IMR-90 (cell line): ENCODE results near the gene SH3GL2. TPM values are rescaled to one million over a fixed set of nuclear protein-coding genes. Genes with fewer than 3 reads are reported as not detected.
A peak's percentile ranks its signal among the peaks of the same experiment; 100 is the strongest.

Experiments
- ATAC-seq: fragments of 200-7000 bp; cut with Tn5 transposase; 2 replicates; pipeline ENCODE4 v1.9.1; 2020; ENCODE audit warnings: low read depth, mild to moderate bottlenecking, moderate library complexity
- BruUV-seq: library from RNA; stranded (reverse); fragments of 400-500 nt; replicated peaks from 2 replicates; lab custom pipeline; 2021; lab: Mats Ljungman, UMichigan
- CTCF ChIA-PET: fragments of 300-600 bp; formaldehyde crosslinking; extraction: SDS; loops from one replicate; lab custom pipeline; 2021; ENCODE audit warnings: antibody characterized with exemption; lab: Yijun Ruan, JAX
- POLR2A ChIA-PET: fragments of 300-600 bp; sonication (Branson Sonifier 250); formaldehyde crosslinking; loops from one replicate; lab custom pipeline; 2022; ENCODE audit warnings: antibody characterized with exemption; ENCODE audit not compliant: unreplicated experiment; lab: Charles Lee
- DNase-seq: peaks from one replicate; pipeline ENCODE4 v3.0.0; 2013
- H2AFZ ChIP-seq: replicated peaks from 2 replicates; pipeline ENCODE3; 2013; ENCODE audit warnings: low read length, mild to moderate bottlenecking; ENCODE audit not compliant: poor library complexity
- H2AK5ac ChIP-seq: 2 replicates; pipeline ENCODE4 v1.6.1; 2013; ENCODE audit warnings: low read depth, low read length, inconsistent platforms
- H2AK9ac ChIP-seq: replicated peaks from 2 replicates; pipeline ENCODE3; 2013; ENCODE audit warnings: mild to moderate bottlenecking, low read depth, low read length, moderate library complexity; ENCODE audit not compliant: poor library complexity
- H2BK120ac ChIP-seq: 2 replicates; pipeline ENCODE4 v1.6.1; 2013; ENCODE audit warnings: low read depth, low read length, inconsistent platforms
- H2BK15ac ChIP-seq: 3 replicates; pipeline ENCODE4 v1.6.1; 2013; ENCODE audit warnings: low read depth, low read length, inconsistent platforms
- H2BK20ac ChIP-seq: 2 replicates; pipeline ENCODE4 v1.6.1; 2013; ENCODE audit warnings: low read depth, mild to moderate bottlenecking, inconsistent platforms, low read length, moderate library complexity
- H2BK5ac ChIP-seq: 2 replicates; pipeline ENCODE4 v1.6.1; 2013; ENCODE audit warnings: mild to moderate bottlenecking, low read depth, low read length, inconsistent platforms; ENCODE audit not compliant: poor library complexity, severe bottlenecking
- H3K14ac ChIP-seq: replicated peaks from 2 replicates; pipeline ENCODE4 v1.6.1; 2013; ENCODE audit warnings: low read depth, low read length, inconsistent platforms
- H3K18ac ChIP-seq: 2 replicates; pipeline ENCODE4 v1.6.1; 2013; ENCODE audit warnings: low read depth, low read length, control low read depth
- H3K23ac ChIP-seq: 2 replicates; pipeline ENCODE4 v1.6.1; 2013; ENCODE audit warnings: low read depth, low read length, inconsistent platforms
- H3K27ac ChIP-seq: 2 replicates; pipeline ENCODE4 v1.5.1; 2013; ENCODE audit warnings: mild to moderate bottlenecking, control low read depth, low read length; ENCODE audit not compliant: insufficient read depth
- H3K27me3 ChIP-seq: 2 replicates; pipeline ENCODE4 v1.6.1; 2013; ENCODE audit warnings: low read length; ENCODE audit not compliant: control insufficient read depth, insufficient read depth
- H3K36me3 ChIP-seq: 2 replicates; pipeline ENCODE4 v1.6.1; 2013; ENCODE audit warnings: low read length, mixed read lengths; ENCODE audit not compliant: control insufficient read depth, insufficient read depth
- H3K4ac ChIP-seq: 2 replicates; pipeline ENCODE4 v1.6.1; 2013; ENCODE audit warnings: low read depth, low read length, inconsistent platforms
- H3K4me1 ChIP-seq: 2 replicates; pipeline ENCODE4 v1.6.1; 2013; ENCODE audit warnings: low read length, mixed read lengths; ENCODE audit not compliant: control insufficient read depth, insufficient read depth
- H3K4me2 ChIP-seq: 2 replicates; pipeline ENCODE4 v1.6.1; 2013; ENCODE audit warnings: low read depth, mild to moderate bottlenecking, control low read depth, low read length, moderate library complexity
- H3K4me3 ChIP-seq: 2 replicates; pipeline ENCODE4 v1.5.1; 2013; ENCODE audit warnings: low read depth, mild to moderate bottlenecking, control low read depth, low read length, moderate library complexity; ENCODE audit not compliant: insufficient read depth
- H3K56ac ChIP-seq: 2 replicates; pipeline ENCODE4 v1.6.1; 2013; ENCODE audit warnings: low read length, inconsistent platforms; ENCODE audit not compliant: insufficient read depth; ENCODE audit errors: extremely low read depth
- H3K79me1 ChIP-seq, 2 experiments: 2 replicates each; pipeline ENCODE4 v1.6.1; 2013; ENCODE audit warnings: low read length in 2 of 2, inconsistent platforms in 1 of 2, low read depth in 1 of 2
- H3K9ac ChIP-seq: 2 replicates; pipeline ENCODE4 v1.6.1; 2013; ENCODE audit warnings: low read depth, low read length, control low read depth
- H3K9me1 ChIP-seq: 2 replicates; pipeline ENCODE4 v1.6.1; 2013; ENCODE audit warnings: low read length, inconsistent platforms; ENCODE audit not compliant: insufficient read depth
- H3K9me3 ChIP-seq: 2 replicates; pipeline ENCODE4 v1.6.1; 2013; ENCODE audit warnings: low read length; ENCODE audit not compliant: control insufficient read depth, insufficient read depth
- H4K20me1 ChIP-seq: 2 replicates; pipeline ENCODE4 v1.6.1; 2013; ENCODE audit warnings: low read length, inconsistent platforms; ENCODE audit not compliant: insufficient read depth
- H4K5ac ChIP-seq: 2 replicates; pipeline ENCODE4 v1.6.1; 2013; ENCODE audit warnings: mild to moderate bottlenecking, low read depth, low read length, control low read depth
- H4K8ac ChIP-seq, 2 experiments: 2 replicates each; pipeline ENCODE4 v1.6.1; 2013; ENCODE audit warnings: low read depth in 2 of 2, low read length in 2 of 2, control low read depth in 1 of 2, inconsistent platforms in 1 of 2
- H4K91ac ChIP-seq: 2 replicates; pipeline ENCODE4 v1.6.1; 2013; ENCODE audit warnings: low read depth, low read length, inconsistent platforms; ENCODE audit not compliant: insufficient read depth
- CEBPB ChIP-seq: IDR thresholded peaks from 2 replicates; pipeline ENCODE4 v1.6.1; 2012; ENCODE audit warnings: low read depth, low read length, improper control_type of control experiment
- WGBS, 2 experiments: methylation state at CpG; one replicate each; pipeline versions ENCODE4 v1.1.5 to v1.1.7; 2013; ENCODE audit warnings: missing lambda C conversion rate in 2 of 2; ENCODE audit not compliant: insufficient read length in 1 of 2; ENCODE audit errors: extremely low coverage in 2 of 2; 5-methylcytosine and 5-hydroxymethylcytosine counted together
- dilution Hi-C: fragments of 300-500 bp; cut with HindIII; formaldehyde crosslinking; loops from one replicate; pipeline ENCODE4 v1.14.3; 2018; ENCODE audit warnings: low sequenced_read_pairs; ENCODE audit not compliant: unreplicated experiment
- in situ Hi-C: fragments of 300-500 bp; cut with MboI; formaldehyde crosslinking; loops from 3 replicates; pipeline ENCODE4 v1.14.3; 2019; ENCODE audit warnings: low sequenced_read_pairs, inconsistent platforms, mixed read lengths
- intact Hi-C: fragments of 100-400 bp; cut with micrococcal nuclease; formaldehyde crosslinking; loops from 2 replicates; pipeline ENCODE4 v1.10.0; 2022
- polyA plus RNA-seq, 3 experiments: library from polyadenylated mRNA; depleted of rRNA; stranded (reverse); fragments of >200 nt; gene quantifications; 2 replicates each; pipeline ENCODE4 v1.2.3, GENCODE V29; 2012; ENCODE audit warnings: low replicate concordance in 1 of 3
- total RNA-seq: library from RNA; depleted of rRNA; stranded (reverse); fragments of >200 nt; gene quantifications from 2 replicates; pipeline ENCODE4 v1.2.3, GENCODE V29; 2012
- TF ChIP-seq, protein P1 (sequence below): fragments of 150-350 bp; IDR thresholded peaks from 2 replicates; pipeline ENCODE4 v1.6.1; 2017; ENCODE audit warnings: mild to moderate bottlenecking, antibody characterized with exemption, low read length, low read depth

SH3GL2 gene
- total and polyA plus RNA-seq, 2 of the 4 experiments (the other 2 are of a cell fraction): under 0.01 to 0.05 TPM

DNA sequence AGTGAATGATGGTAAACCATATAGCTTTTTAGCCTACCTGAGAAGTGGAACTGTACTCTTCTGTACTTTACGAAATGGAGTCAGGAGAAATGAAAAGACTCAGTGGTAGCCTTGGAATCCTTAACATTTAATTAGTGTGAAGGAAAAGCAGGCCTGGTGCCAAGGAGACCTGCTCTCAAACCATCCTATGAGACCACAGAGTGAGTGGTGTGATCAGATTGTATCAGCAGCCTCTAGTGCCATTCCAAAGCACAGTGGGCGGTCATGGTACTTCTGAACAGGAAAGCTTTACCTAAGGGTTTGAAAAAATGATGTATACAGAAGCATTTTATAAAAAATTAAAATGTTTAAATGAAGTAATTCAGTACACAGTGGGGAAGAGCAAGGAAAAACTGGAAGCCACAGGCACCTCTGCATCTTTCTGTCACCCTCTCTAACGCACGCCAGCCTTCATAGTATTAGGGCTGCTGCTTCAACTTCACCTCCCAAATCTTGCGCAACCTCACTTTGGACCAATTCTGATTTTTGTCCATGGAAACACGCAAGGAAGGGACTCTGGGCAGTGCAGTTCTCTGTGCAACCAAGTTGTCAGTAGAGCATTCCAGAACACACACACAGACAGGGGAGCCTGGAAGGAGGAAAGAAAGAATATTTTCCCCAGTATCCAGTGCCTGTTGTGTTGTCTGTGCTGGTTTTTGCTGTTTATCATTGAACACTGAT, 203.7 kb downstream of the SH3GL2 start:
- Histone ChIP-seq H2BK20ac (no peak overlapping the region), H2AK9ac (no peak overlapping the region), H2BK120ac (no peak overlapping the region), H3K36me3 (no peaks in the 10 kb centered on the region), H4K8ac (no peak overlapping the region), H3K4me3 (no peak overlapping the region), H2AK5ac (no peak overlapping the region), H3K9ac (no peak overlapping the region), H3K27me3 (no peaks in the 10 kb centered on the region), H3K79me1 (no peaks in the 10 kb centered on the region), H3K56ac (no peak overlapping the region), H3K27ac (no peak overlapping the region), H2AFZ (no peak overlapping the region), H3K18ac (no peak overlapping the region), H2BK15ac (no peak overlapping the region), H3K4ac (no peak overlapping the region), H4K20me1 (no peaks in the 10 kb centered on the region), H3K23ac (no peak overlapping the region), H2BK5ac (no peak overlapping the region), H3K14ac (no peak overlapping the region), H3K9me3 (no peaks in the 10 kb centered on the region), H4K5ac (no peak overlapping the region), H3K4me2 (no peak overlapping the region), H4K91ac (no peak overlapping the region), H3K9me1 (no peaks in the 10 kb centered on the region), H3K4me1 (no peaks in the 10 kb centered on the region)
- ChIA-PET CTCF (no interaction called here), POLR2A (no interaction called here)
- ATAC-seq (no peak), DNase-seq (no peak)
- intact Hi-C loops: no loop called here
- no CpG with 5 or more reads among the region's 6 CpGs for WGBS, 2 experiments
- dilution Hi-C loops: loop anchor here (25.0 kb wide), 1 partner anchor 245 kb away; no protein-coding TSS in a partner anchor
- BruUV-seq: no TSS peak
- in situ Hi-C loops: no loop called here
- TF ChIP-seq, protein P1, sequence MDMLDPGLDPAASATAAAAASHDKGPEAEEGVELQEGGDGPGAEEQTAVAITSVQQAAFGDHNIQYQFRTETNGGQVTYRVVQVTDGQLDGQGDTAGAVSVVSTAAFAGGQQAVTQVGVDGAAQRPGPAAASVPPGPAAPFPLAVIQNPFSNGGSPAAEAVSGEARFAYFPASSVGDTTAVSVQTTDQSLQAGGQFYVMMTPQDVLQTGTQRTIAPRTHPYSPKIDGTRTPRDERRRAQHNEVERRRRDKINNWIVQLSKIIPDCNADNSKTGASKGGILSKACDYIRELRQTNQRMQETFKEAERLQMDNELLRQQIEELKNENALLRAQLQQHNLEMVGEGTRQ: no peak
- peak; percentile 82 for TF ChIP-seq CEBPB
